GM19193 (cell line): ENCODE measurements around the gene IQSEC1.

Experiments
- POLR2A ChIP-seq: IDR thresholded peaks from 4 replicates; pipeline ENCODE4 v1.6.1; 2011; ENCODE audit not compliant: insufficient read depth, insufficient read length; ENCODE audit errors: extremely low read depth

The IQSEC1 gene

DNA sequence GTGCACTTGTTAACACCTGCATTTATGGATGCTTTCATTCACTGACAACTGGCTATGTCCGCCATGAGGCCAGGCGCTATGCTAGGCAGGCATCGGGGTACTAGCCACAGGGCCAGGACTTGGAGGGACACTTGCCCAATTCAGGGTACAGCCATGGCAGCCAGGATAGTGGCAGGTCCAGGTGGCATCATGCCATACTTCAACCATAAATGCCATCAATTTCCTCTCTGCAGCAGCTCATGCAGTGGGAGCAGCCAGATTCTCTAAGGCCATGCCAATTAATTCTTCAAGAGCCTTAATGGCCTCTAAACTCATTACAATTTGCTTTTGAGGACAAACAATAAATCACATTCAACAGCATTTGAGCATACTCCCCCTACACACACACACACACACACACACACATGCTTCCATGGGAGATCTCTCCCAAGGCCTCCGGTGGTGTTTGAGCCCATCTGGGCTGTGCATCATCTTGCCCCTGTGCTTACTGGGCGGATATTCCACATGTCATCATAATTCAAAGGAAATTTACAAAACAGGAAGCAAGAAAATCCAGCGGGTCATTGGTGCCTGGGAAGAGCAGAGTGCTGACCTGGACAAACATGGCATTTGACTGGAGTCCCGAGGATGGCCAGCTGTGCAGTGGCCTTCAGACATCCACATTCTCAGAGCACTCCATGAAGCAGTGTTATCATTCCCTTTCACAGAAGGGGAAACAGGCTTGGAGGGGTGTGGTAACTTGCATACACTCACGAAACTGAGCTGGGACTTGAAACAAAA, 109.1 kb downstream of the IQSEC1 start:
- TF ChIP-seq POLR2A = no peak

DNA sequence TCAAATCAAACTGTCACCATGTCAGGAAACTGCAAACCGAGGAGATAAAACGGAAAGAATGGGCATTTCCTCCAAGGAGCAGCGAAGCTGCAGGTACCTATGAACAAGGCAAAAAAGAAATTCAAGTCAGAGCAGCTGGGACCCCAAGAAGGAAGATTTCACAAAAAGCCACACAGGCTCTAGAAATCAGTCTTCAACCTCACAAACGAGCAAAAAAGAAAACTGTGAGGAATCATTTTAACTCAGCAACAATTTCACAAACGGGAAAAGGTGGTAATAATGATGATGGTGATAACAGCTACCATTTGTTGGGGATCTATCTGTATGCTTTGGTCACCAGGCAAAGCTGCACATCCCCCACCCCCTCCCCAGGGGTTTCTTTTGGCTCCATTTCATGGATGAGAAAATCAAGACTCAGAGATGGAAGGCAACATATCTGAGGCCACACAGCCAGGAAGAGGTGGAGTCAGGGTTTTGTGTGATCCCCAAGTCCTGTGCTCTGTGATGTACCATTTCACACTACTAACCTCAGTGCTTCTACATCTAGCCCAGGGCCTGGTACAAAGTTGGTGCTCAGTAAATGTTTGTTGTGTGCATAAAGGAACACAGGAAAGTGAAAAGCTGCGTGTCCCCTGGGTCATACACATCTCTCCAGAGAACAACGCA, 109.9 kb downstream of the IQSEC1 start:
- no peak for TF ChIP-seq POLR2A

DNA sequence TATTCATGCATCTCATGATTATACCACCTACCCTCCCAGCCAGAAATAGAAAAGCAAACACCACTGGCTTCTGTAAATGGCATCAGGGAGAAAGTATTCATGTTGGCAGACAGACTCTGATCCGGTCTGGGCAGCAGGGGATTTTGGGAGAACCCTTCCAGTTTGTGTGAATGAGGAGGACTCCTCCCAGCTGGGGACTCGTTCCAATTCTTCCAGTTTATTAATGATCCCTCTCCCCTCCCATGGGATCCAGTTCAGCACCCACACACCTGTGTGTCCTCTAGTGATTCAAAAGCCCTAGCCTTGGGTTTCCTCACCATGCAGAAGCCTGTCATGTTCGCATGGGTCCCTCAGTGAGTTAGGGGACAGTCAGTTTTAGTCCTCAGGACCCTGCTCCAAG, 110.9 kb downstream of the IQSEC1 start:
- TF ChIP-seq POLR2A = no peak

DNA sequence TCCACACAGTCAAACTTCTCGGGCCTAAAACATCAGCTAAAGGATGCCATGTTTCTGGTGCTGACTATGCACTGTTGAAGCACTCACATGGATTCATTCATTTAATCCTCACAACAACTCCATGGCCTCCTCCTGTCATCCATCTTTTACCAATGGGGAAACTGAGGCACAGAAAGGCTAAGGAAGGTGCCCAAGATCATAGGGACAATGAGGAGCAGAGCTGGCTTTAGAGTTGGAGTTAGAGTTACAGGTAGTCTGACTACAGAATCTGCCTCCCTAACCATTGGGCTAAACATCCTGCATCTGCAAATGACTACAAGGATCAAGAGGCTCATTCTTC, 111.6 kb downstream of the IQSEC1 start:
- no peak for TF ChIP-seq POLR2A

DNA sequence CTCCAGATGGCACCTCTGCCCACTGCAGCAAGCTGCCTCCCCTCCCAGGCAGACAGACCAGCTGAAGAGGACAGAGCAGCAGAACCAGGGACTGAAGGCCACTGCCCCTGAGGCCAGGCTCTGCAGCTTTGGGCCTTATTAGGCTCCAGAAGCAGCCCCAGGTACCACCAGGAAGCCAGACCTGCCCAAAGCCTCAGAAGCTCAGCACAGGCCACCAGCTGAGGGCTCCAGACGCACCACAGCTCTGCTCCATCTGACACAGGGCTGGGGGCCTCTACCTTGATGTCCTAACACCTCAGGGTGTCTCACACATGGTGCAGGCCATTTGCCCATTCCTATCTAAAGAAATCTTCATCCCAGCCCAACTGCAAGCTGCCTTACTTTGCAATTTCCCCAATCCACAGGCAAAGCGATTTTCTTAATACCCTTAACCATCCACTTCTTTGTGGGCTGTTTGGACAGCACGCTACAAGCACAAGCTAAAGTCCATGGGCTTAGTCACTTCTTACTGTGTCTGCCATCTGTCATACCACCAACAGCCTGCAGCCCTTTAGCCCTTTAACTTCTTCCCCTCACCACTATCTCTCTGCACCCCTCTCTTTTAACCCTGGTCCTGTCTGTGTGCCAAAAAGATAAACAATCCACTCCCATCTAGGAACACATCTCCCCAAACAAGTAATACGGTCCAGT, 112.1 kb downstream of the IQSEC1 start:
- TF ChIP-seq POLR2A = no peak

DNA sequence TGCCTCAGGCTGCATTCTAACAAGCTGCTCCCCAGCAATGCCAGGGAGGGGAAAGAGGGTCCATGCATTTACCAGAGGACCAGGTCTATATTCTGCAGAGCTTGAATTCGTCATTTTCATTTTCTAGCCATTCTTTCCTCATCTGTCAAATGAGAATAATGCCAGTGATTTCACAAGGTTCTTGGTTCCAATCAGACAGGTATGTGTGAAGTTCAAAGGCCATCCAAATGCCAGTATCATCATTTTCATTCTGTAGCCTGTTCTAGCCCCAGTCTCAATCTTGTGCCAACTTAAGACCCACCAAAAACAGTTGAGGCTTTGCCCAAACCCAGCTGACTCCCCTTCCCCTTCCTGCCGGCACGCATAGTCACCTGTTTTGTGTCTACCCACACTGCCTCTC, 112.7 kb downstream of the IQSEC1 start:
- no peak for TF ChIP-seq POLR2A

DNA sequence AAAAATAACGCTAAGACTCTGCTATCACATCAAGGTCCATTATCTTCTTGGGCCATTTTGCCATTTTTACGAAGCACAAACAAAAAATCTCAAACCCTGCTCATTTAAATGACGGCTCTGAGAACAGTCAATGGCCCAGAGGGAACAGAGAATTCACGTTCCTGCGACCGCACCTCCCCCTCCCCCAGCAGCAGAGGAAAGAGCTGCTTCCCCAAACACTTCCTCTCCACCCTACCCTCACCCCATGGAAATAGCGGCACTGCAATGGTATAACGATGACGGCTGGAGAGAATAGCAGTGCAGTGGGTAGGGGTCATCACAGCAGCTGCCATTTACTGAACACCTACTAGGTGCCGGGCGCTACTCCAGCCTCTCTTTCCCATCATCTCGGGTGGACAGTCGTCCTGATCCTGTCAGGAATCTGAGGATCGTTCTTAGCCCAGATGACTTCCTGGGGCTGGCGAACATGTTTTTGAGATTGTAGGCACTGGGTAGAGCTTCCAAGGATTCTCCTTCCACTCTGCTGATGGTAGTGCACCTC, 113.3 kb downstream of the IQSEC1 start:
- TF ChIP-seq POLR2A = no peak

DNA sequence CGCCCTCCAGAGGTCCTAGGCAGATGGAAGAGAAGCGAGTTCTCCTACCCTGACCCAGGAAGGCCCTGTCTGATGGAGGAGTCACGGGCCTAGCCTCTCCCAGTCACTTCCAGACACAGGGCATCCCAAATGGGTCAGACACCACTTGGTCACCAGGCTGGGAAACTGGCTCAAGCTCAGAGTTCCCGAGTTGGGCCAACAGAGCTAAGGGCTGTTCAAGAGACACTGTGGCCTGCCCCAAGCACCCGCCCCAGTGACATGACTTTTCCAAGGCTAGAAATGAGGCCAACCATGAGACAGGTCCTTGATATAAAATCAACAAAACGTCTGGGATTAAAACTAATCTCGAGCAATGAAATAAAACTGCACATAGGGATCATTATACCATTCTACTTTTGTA, 113.8 kb downstream of the IQSEC1 start:
- TF ChIP-seq POLR2A = no peak

DNA sequence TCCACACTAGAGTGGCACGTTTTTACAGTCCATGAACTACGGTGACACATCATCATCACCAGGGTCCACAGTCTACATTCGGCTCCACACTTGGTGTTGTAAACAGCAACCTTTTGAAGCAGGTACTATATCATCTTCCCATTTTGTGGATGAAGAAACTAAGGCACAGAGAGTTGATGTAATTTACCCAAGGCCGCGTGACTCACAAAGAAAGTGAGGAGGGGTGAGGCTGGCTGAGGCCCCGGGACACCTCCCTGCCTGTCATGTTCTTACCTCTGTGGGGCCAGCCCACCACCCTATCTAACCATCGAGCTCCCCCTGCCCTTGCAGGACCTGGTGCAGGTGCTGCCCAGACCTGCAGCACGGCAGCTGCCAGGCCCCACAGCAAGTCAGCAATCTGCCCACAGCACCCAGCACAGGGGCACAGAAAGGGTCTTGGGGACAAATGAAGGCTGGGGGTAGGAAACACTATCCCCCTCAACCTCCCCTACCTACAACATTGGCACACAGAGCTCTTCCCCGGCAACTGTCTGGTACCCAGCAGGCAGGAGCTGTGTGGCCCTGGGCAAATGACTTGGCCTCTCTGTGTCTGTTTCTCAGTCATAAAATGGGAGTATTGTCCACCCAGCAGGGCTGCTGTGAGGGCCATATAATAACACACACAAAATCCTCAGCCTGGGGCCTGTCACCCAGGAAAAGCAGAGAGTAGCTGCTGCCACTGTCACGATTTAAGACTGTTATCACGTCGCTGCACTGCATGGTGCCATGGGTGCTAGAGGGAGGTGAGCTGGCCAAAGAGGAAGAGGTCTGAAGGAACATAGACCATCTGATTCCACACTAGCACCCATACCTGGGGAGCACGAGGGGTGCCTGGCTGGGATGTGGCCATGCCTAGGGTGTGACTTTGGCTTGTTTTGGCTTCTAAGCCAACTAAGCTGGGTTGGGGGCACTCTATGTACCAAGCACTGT, 115.1 kb downstream of the IQSEC1 start:
- TF ChIP-seq POLR2A = no peak

DNA sequence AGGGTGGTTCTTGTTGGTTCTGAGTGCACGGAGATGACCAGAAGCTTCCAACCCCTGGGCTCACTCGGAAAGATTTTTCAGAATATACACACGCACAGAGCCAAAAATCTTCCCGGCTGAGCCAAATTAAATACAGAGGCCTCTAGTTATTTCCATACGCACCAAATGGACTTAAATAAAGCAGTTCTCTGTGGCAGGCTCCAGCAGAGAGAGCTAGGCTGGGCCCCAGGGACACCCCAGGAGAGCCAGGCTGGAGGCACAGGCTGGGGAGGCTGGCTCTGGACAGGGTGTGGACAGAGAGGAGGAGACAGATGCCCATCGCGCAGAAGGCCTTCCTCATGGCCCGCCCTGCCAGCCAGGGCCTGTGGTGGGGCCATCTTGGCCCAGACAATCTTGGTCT, 115.9 kb downstream of the IQSEC1 start:
- no peak for TF ChIP-seq POLR2A

DNA sequence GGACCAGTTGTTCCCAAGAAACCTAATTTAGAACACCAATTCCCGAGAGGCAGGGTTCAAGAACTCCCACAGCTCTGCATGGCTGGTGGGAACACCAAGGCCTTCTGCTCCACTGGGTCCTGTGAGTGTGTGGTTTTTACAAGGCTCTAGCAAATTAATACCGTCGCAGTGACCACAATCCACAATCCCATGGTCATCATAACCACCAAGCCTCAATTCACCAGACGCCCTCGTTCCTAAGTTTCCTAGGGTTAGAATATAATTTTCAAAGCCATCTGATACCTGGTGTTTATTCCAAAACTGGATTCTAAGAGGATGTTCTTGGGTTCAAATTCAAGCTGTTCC, 116.9 kb downstream of the IQSEC1 start:
- TF ChIP-seq POLR2A = no peak

DNA sequence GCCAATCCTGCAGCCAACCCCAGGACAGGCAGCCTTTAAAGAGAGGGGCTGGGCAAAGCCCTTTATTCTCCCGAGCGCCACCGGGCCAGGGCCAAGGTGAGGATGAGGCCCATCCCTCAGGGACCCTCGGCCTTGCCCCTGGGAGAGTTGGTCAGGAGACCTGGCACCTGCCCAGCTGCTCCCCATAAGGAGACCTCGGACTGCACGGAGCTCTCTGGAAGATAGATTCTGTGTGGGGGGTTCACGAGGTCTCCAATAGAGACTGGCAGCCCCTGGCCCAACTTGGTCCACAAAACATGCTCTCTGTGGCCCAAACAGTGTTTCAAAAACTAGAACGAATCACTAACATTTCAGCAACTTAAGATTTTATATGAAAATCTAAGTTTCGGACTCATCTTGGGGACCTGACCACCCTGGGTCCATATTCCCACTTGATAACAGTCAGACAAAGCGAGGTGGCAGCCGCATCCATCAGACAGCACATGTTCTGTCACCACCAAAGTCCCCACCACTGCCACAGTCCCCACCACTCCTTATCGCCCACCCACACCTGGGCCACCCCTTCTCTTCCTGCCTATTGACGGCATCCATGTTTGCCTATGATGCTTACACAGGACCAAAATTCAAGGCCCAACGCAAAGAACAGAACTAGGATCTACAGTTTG, 117.4 kb downstream of the IQSEC1 start:
- TF ChIP-seq POLR2A = no peak

DNA sequence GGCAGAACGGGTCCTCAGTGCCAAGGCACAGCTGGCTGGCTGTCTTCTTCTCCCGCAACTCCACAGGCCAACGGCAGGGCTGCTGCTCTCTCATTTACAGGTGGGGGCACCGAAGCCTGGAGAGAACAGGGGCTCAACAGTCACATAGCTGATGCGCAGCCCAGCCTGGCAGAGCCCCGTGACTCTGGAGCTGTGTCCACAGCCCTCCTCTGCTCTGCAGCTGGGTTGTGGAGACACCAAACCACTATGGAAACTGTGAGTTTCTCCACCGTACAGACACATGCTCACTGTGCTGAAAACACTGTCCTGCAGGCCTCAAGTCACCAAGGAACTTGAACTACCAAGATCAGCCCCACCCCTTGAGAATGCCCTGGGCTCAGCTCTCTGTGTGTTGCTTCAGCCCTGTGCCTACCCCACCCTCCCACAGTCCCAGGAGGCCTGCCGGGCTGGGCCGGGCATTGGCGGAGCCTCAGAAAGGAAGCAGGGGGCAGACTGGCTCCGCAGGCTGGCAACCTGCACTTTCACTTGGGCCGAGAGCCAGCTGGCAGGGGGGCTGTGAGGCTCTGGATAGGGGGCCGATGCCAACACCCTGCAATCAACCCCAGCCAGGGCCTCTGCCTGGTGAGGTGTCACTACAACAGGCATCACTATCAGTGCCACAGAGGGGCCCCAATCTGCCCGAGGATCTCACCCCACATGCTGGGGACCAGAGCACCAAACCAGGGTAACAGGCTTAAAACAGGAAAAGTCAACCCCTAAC, 118.2 kb downstream of the IQSEC1 start:
- no peak for TF ChIP-seq POLR2A
